ENCODE results near the gene ASAP3. TPM values are rescaled to one million over a fixed set of nuclear protein-coding genes. Genes with fewer than 3 reads are reported as not detected.
A peak's percentile ranks its signal among the peaks of the same experiment; 100 is the strongest.

ASAP3 gene
- total and polyA plus RNA-seq, 9 of the 15 experiments (the other 6 are each of a cell fraction or from before 2014, with no cell fraction given): 1.7 to 31.2 (median 17.4) TPM

DNA sequence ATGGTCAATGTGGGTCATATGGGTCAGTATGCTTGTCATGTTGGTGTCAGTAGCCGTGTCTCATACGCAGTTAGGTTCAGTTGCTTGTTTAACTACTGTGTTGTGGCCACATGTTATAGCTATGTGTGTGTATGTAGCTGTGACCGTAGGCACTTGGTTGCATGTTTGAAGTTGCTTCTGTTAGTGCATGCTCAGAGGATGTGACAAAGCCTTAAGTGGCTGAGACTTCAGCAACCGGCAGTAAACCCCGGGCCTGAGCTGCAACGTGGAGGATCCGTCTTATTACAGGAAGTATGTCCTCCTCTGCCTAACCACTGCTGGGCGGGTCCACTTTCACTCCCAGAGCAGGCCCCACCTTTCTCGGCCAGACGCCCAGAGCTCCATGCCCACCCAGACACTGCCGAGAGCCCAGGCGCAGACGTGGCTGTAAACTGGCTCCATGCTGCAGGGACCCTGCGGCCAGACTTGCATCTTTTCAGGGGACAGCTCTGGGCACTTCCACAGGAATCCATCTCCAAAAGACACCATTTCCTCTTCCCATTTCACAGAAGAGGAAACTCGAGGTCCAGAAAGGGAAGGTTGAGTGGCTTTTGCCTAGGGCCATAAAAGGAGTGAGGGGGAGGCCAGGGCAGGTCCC is 61.6 kb downstream of the ASAP3 start (continued):
- TF ChIP-seq, protein P1, sequence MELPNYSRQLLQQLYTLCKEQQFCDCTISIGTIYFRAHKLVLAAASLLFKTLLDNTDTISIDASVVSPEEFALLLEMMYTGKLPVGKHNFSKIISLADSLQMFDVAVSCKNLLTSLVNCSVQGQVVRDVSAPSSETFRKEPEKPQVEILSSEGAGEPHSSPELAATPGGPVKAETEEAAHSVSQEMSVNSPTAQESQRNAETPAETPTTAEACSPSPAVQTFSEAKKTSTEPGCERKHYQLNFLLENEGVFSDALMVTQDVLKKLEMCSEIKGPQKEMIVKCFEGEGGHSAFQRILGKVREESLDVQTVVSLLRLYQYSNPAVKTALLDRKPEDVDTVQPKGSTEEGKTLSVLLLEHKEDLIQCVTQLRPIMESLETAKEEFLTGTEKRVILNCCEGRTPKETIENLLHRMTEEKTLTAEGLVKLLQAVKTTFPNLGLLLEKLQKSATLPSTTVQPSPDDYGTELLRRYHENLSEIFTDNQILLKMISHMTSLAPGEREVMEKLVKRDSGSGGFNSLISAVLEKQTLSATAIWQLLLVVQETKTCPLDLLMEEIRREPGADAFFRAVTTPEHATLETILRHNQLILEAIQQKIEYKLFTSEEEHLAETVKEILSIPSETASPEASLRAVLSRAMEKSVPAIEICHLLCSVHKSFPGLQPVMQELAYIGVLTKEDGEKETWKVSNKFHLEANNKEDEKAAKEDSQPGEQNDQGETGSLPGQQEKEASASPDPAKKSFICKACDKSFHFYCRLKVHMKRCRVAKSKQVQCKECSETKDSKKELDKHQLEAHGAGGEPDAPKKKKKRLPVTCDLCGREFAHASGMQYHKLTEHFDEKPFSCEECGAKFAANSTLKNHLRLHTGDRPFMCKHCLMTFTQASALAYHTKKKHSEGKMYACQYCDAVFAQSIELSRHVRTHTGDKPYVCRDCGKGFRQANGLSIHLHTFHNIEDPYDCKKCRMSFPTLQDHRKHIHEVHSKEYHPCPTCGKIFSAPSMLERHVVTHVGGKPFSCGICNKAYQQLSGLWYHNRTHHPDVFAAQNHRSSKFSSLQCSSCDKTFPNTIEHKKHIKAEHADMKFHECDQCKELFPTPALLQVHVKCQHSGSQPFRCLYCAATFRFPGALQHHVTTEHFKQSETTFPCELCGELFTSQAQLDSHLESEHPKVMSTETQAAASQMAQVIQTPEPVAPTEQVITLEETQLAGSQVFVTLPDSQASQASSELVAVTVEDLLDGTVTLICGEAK (IDR thresholded peaks at IDR 0.05): 0 out of 2 replicates have a peak, but pooled peaks have one; percentile 42
- TF ChIP-seq, protein P1 (CRISPR knock-in tag; IDR thresholded peaks at IDR 0.05): no peak
- no peak for TF ChIP-seq SNAPC5 (CRISPR knock-in tag; IDR thresholded peaks at IDR 0.05)
- TF ChIP-seq L3MBTL2 (IDR thresholded peaks at IDR 0.05): peak; percentile 49; the same call in 1 of the 2 replicates
- peak; percentile 61 for TF ChIP-seq PRDM10 (IDR thresholded peaks at IDR 0.05; ENCODE audit: partially characterized antibody)
- peak in 1 of 3 experiments; percentile 49 for TF ChIP-seq YY1 (IDR thresholded peaks at IDR 0.05; ENCODE audit: borderline replicate concordance in 1 of 3, control insufficient read depth in 1 of 3, extremely low read depth in 1 of 3, insufficient read depth in 3 of 3, insufficient read length in 1 of 3, insufficient replicate concordance in 2 of 3, low read depth in 1 of 3, low read length in 2 of 3)
- no peak for TF ChIP-seq ZSCAN32 (CRISPR knock-in tag; IDR thresholded peaks at IDR 0.05)
- TF ChIP-seq, protein P2, sequence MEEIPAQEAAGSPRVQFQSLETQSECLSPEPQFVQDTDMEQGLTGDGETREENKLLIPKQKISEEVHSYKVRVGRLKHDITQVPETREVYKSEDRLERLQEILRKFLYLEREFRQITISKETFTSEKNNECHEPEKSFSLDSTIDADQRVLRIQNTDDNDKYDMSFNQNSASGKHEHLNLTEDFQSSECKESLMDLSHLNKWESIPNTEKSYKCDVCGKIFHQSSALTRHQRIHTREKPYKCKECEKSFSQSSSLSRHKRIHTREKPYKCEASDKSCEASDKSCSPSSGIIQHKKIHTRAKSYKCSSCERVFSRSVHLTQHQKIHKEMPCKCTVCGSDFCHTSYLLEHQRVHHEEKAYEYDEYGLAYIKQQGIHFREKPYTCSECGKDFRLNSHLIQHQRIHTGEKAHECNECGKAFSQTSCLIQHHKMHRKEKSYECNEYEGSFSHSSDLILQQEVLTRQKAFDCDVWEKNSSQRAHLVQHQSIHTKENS (CRISPR knock-in tag; IDR thresholded peaks at IDR 0.05): no peak
- no peak for TF ChIP-seq MEF2A (IDR thresholded peaks at IDR 0.05; ENCODE audit: control insufficient read depth, low read depth, low read length)
- TF ChIP-seq ESRRA (IDR thresholded peaks at IDR 0.05; ENCODE audit: borderline replicate concordance, low read depth): peak; percentile 24; the same call in 1 of the 2 replicates
- peak; percentile 10; the same call in 1 of the 2 replicates for TF ChIP-seq ARID1B (IDR thresholded peaks at IDR 0.05)
- TF ChIP-seq ZNF274 (IDR thresholded peaks at IDR 0.05; ENCODE audit: borderline replicate concordance, low read depth, low read length): no peak
